ENCODE data around the gene PSEN1. TPM values are rescaled to one million over a fixed set of nuclear protein-coding genes. Genes with fewer than 3 reads are reported as not detected.

The PSEN1 gene
- total RNA-seq, 1 experiment from 2014 or later = 49.9 TPM

DNA sequence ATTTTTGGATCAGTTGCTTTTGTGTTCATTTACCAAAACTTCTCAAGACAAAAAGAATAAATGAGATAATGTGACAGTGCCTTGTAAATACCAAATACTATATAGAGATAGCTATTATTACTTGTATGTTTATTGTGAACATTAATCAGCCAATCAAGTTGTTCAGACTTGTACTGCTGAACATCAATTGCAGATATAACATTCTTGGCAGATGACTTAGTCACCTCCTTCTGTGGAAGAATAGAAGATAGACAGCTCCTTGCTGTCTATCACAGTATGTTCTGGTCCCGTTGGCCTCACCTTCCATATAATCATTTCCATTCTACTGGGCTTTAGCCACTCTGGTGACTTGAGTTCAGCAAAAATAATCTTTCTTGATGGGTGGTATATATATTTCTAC, 30.1 kb downstream of the PSEN1 start:
- no peak overlapping the region for H2BK5ac ChIP-seq (ENCODE audit: insufficient read length, low read length)
- no peak overlapping the region for H4K5ac ChIP-seq (ENCODE audit: insufficient read length, low read depth, low read length)
- no peaks in the 10 kb centered on the region for H3K9me3 ChIP-seq (ENCODE audit: control insufficient read depth, low read depth, low read length)
- no peak overlapping the region for H2BK20ac ChIP-seq (ENCODE audit: low read depth, low read length, poor library complexity, severe bottlenecking)
- no peaks in the 10 kb centered on the region for H3K79me2 ChIP-seq (ENCODE audit: insufficient read depth, low read length)
- no peak overlapping the region for H4K8ac ChIP-seq (replicated peaks; ENCODE audit: insufficient read length, low read depth, low read length)
- DNase-seq = no peak
- no peak overlapping the region for H3K56ac ChIP-seq (ENCODE audit: insufficient read length, low read depth, low read length)
- H3K4ac ChIP-seq (ENCODE audit: low read depth, low read length) = no peak overlapping the region
- H3T11ph ChIP-seq (ENCODE audit: low read length) = no peak overlapping the region
- no peak overlapping the region for H3K4me2 ChIP-seq (ENCODE audit: insufficient read depth, insufficient read length, low read length)
- H3K9me3 Mint-ChIP-seq = no peaks in the 10 kb centered on the region
- H3K27ac ChIP-seq (ENCODE audit: insufficient read length, low read depth, low read length) = no peak overlapping the region
- no peaks in the 10 kb centered on the region for H3K27me3 Mint-ChIP-seq (ENCODE audit: low read depth)
- no CpG with 5 or more reads among the region's 1 CpG for WGBS (ENCODE audit: extremely low coverage, insufficient read length, low lambda C conversion rate)
- no peaks in the 10 kb centered on the region for H3K79me1 ChIP-seq (ENCODE audit: insufficient read depth, low read depth, low read length, poor library complexity, severe bottlenecking)
- no peak overlapping the region for H2BK12ac ChIP-seq (ENCODE audit: insufficient read length, low read depth, low read length)
- no peak overlapping the region for H3K23ac ChIP-seq (ENCODE audit: insufficient read length, low read depth, low read length)
- H3K23me2 ChIP-seq (ENCODE audit: insufficient read length, low read depth, low read length, poor library complexity, severe bottlenecking) = no peaks in the 10 kb centered on the region
- no peak overlapping the region for H3K4me3 Mint-ChIP-seq
- no peak overlapping the region for H3K14ac ChIP-seq (ENCODE audit: insufficient read depth, low read length)
- H2AFZ ChIP-seq (ENCODE audit: low read length) = no peak overlapping the region
- no peaks in the 10 kb centered on the region for H3K27me3 ChIP-seq (ENCODE audit: insufficient read depth, low read length)
- no peak overlapping the region for H4K91ac ChIP-seq (ENCODE audit: insufficient read length, low read depth, low read length)
- H3K4me1 Mint-ChIP-seq = peaks cover 21% of the 10 kb centered on the region in 2 experiments
- peaks cover 6 to 46% (median 39%) of the 10 kb centered on the region in 3 experiments; a peak in 6 of 7 replicates for H3K36me3 Mint-ChIP-seq (ENCODE audit: insufficient read depth in 1 of 3, low read depth in 3 of 3)
- no peak for TF ChIP-seq CTCF (conservative IDR thresholded peaks at IDR 0.05)
- H3K4me1 ChIP-seq (ENCODE audit: insufficient read depth, low read length) = no peaks in the 10 kb centered on the region; the same call in 1 of the 2 replicates
- H4K20me1 ChIP-seq (ENCODE audit: control insufficient read depth, insufficient read depth, insufficient read length) = no peaks in the 10 kb centered on the region
- H3K9ac ChIP-seq (ENCODE audit: extremely low read depth, insufficient read length, low read length) = no peak overlapping the region
- no peak overlapping the region for H2BK120ac ChIP-seq (ENCODE audit: low read depth, low read length, poor library complexity, severe bottlenecking)
- H3K27ac Mint-ChIP-seq = no peak overlapping the region
- no peak overlapping the region for H3K18ac ChIP-seq (ENCODE audit: insufficient read length, low read depth, low read length)
- no peak overlapping the region for H2AK5ac ChIP-seq (ENCODE audit: insufficient read length, low read length)
- H2BK15ac ChIP-seq (ENCODE audit: low read depth, low read length) = no peak overlapping the region
